ENCODE data around the gene ANXA2. TPM values are rescaled to one million over a fixed set of nuclear protein-coding genes. Genes with fewer than 3 reads are reported as not detected.

Gene ANXA2
- total and polyA plus RNA-seq, 9 donors: 118 to 910 (median 237) TPM

DNA sequence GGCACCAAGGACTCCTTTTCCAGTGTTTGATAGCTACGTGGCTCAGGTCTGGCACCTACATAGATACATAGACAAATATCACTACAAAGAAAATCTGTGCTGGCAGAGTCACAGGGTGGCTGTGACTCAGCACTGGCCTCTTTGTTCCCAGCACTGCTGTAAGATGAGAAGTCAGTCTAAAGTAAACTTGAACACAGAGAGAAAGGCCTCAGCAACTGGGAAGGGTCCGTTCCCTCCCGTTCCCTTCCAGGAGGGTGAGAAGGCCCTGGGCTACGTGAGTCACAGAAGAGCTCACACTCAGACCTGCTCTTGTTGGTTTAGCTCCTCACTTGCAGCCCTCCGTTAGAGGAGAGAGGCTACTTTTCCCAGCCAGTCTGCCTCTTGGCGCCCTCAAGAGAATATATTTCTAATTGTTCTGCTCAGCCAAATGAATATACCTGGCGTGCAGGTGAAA, 23.1 kb downstream of the ANXA2 start:
- 51 to 71% (median 59%) methylated on average over 7 of the region's 7 CpGs for WGBS, 3 donors
- no peaks in the 10 kb centered on the region for H3K9me3 ChIP-seq
- no peak for DNase-seq
- H3K36me3 ChIP-seq: no peaks in the 10 kb centered on the region
- H3K27me3 ChIP-seq: no peaks in the 10 kb centered on the region
- no peak overlapping the region for H3K4me3 ChIP-seq
- TF ChIP-seq POLR2A (IDR thresholded peaks at IDR 0.05) (no peak), EP300 (IDR thresholded peaks at IDR 0.05) (no peak)
- TF ChIP-seq, protein P1, sequence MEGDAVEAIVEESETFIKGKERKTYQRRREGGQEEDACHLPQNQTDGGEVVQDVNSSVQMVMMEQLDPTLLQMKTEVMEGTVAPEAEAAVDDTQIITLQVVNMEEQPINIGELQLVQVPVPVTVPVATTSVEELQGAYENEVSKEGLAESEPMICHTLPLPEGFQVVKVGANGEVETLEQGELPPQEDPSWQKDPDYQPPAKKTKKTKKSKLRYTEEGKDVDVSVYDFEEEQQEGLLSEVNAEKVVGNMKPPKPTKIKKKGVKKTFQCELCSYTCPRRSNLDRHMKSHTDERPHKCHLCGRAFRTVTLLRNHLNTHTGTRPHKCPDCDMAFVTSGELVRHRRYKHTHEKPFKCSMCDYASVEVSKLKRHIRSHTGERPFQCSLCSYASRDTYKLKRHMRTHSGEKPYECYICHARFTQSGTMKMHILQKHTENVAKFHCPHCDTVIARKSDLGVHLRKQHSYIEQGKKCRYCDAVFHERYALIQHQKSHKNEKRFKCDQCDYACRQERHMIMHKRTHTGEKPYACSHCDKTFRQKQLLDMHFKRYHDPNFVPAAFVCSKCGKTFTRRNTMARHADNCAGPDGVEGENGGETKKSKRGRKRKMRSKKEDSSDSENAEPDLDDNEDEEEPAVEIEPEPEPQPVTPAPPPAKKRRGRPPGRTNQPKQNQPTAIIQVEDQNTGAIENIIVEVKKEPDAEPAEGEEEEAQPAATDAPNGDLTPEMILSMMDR (IDR thresholded peaks at IDR 0.05): no peak
- peaks cover 12% of the 10 kb centered on the region for H3K4me1 ChIP-seq (ENCODE audit: insufficient read depth)
- intact Hi-C loops (cut with DNase I): loop anchor here in 1 of 4 donors (5.0 kb wide), 1 partner anchor 68 kb away; no protein-coding TSS in a partner anchor
- H3K27ac ChIP-seq: no peak overlapping the region

DNA sequence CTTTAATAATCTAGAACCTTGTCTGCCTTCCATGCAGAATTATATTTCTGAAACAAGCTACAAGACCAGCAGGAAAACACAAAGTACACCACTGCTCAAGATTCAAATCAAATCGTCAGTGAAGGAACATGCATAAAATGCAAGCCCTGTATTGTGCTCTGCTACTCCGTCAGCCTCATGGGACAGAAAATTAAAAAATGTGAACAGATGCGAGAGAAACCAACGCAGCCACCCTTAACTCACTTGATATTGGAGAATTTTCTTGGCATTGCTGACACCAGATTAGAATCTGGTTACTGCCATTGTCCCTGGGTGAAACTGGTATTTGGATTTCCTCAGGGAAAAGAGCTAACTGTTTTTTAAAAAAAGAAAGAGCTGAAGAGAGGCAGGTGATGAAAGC, 23.6 kb downstream of the ANXA2 start:
- Histone ChIP-seq H3K4me1 (ENCODE audit: insufficient read depth) (peaks cover 12% of the 10 kb centered on the region), H3K9me3 (no peaks in the 10 kb centered on the region), H3K27me3 (no peaks in the 10 kb centered on the region), H3K27ac (no peak overlapping the region), H3K4me3 (no peak overlapping the region), H3K36me3 (no peaks in the 10 kb centered on the region)
- 77 to 89% (median 83%) methylated on average over 4 of the region's 4 CpGs for WGBS, 3 donors
- no peak for DNase-seq
- intact Hi-C loops (cut with DNase I): loop anchor here in 1 of 4 donors (5.0 kb wide), 1 partner anchor 68 kb away; no protein-coding TSS in a partner anchor
- TF ChIP-seq EP300 (IDR thresholded peaks at IDR 0.05) (no peak), POLR2A (IDR thresholded peaks at IDR 0.05) (no peak)
- TF ChIP-seq, protein P1 (IDR thresholded peaks at IDR 0.05): no peak

DNA sequence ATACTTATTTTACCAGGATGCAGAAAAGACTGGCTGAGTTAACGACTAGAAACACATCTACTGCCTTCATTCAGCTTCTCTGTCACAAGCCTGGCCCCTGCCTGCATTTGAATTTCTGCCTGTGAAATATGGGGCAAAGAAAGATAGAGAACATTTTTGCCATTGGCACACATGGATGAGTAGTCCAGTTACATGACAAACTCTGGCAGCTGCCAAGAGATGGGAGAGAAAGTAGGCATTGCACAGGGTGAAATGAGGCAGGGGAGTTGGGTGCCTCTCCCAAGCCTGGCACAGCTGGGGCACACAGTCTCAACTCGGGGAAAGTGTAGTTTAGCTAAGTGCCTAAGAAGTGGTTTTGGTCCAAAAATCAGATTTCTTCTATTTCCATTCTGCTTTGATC, 24.0 kb downstream of the ANXA2 start:
- Histone ChIP-seq H3K27me3 (no peaks in the 10 kb centered on the region), H3K9me3 (no peaks in the 10 kb centered on the region), H3K36me3 (no peaks in the 10 kb centered on the region), H3K4me3 (no peak overlapping the region), H3K27ac (no peak overlapping the region), H3K4me1 (ENCODE audit: insufficient read depth) (peaks cover 12% of the 10 kb centered on the region)
- intact Hi-C loops (cut with DNase I): loop anchor here in 1 of 4 donors (5.0 kb wide), 1 partner anchor 69 kb away; no protein-coding TSS in a partner anchor
- 84 to 87% (median 87%) methylated on average over 2 of the region's 2 CpGs for WGBS, 3 donors
- DNase-seq: no peak
- TF ChIP-seq POLR2A (IDR thresholded peaks at IDR 0.05) (no peak), EP300 (IDR thresholded peaks at IDR 0.05) (no peak)
- TF ChIP-seq, protein P1 (IDR thresholded peaks at IDR 0.05): no peak

DNA sequence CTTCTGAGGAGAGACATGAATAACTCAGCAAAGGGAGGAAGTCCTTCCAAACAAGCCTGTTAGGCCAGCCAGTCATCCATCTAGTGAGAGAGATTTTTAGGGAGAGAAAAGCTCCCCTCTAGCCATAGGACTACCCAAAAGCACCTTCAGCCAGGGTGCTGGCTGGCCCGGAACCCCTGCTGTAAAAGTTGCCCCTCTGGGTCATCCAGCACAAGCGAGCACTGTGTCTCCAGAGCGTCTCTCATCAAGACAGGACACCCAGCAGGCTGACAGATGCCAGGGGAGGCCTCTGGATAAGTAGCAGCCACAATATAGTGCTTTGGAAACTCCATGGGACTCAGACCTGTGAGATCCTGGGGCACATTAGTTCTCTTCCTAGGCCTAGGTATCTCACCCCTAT, 24.5 kb downstream of the ANXA2 start:
- Histone ChIP-seq H3K9me3 (no peaks in the 10 kb centered on the region), H3K27me3 (no peaks in the 10 kb centered on the region), H3K36me3 (no peaks in the 10 kb centered on the region), H3K4me3 (no peak overlapping the region), H3K4me1 (ENCODE audit: insufficient read depth) (peaks cover 12% of the 10 kb centered on the region), H3K27ac (no peak overlapping the region)
- no peak for DNase-seq
- WGBS, 3 donors: 91 to 100% (median 99%) methylated on average over 3 of the region's 3 CpGs
- intact Hi-C loops (cut with DNase I): loop anchor here in 1 of 4 donors (5.0 kb wide), 1 partner anchor 69 kb away; no protein-coding TSS in a partner anchor
- TF ChIP-seq POLR2A (IDR thresholded peaks at IDR 0.05): no peak
- TF ChIP-seq EP300 (IDR thresholded peaks at IDR 0.05): no peak
- TF ChIP-seq, protein P1 (IDR thresholded peaks at IDR 0.05): no peak

All from ovary (tissue), 9 donors.